ENCODE data around the gene TMOD4. TPM values are rescaled to one million over a fixed set of nuclear protein-coding genes. Genes with fewer than 3 reads are reported as not detected.

The TMOD4 gene
- total RNA-seq, 4 donors from 2014 or later = 1.5 to 1.6 TPM; not detected in 2

GRCh38 chr1:151171190-151171589, 4.6 kb downstream of the TMOD4 start:
- intact Hi-C loops (cut with DNase I) = no loop called here
- Histone ChIP-seq H3K36me3 (peaks cover 13 to 75% (median 52%) of the 10 kb centered on the region in 4 donors), H3K9me3 (no peaks in the 10 kb centered on the region), H3K27ac (replicated peaks in 1 of 4) (no peak overlapping the region), H3K27me3 (no peaks in the 10 kb centered on the region), H3K4me3 (no peak overlapping the region), H3K4me1 (peaks cover 19 to 35% (median 33%) of the 10 kb centered on the region in 4 donors)
- 86% methylated on average over 5 of the region's 5 CpGs for WGBS
- DNase-seq (ENCODE audit: extremely low spot score) = no peak
- TF ChIP-seq CTCF (IDR thresholded peaks at IDR 0.05) = no peak
- TF ChIP-seq EP300 (IDR thresholded peaks at IDR 0.05) = no peak
- TF ChIP-seq POLR2AphosphoS5 (IDR thresholded peaks at IDR 0.05) = no peak
- no peak for TF ChIP-seq POLR2A (IDR thresholded peaks at IDR 0.05; ENCODE audit: low read depth)

- Histone ChIP-seq H3K27me3 (no peaks in the 10 kb centered on the region), H3K4me3 (peak overlapping the region; percentile 65 to 88 (median 70)), H3K4me1 (peaks cover 19 to 41% (median 39%) of the 10 kb centered on the region in 4 donors), H3K36me3 (peaks cover 13 to 44% (median 29%) of the 10 kb centered on the region in 4 donors), H3K27ac (replicated peaks in 1 of 4) (peak overlapping the region in 2 of 4 donors; percentile 85 to 93), H3K9me3 (no peaks in the 10 kb centered on the region)
- intact Hi-C loops (cut with DNase I) = no loop called here
- DNase-seq (ENCODE audit: extremely low spot score) = no peak
- TF ChIP-seq POLR2AphosphoS5 (IDR thresholded peaks at IDR 0.05) (no peak), EP300 (IDR thresholded peaks at IDR 0.05) (no peak), POLR2A (IDR thresholded peaks at IDR 0.05; ENCODE audit: low read depth) (no peak), CTCF (IDR thresholded peaks at IDR 0.05) (no peak)
- WGBS = 78% methylated on average over 6 of the region's 6 CpGs
Measured at GRCh38 chr1:151167116-151167515, 8.7 kb downstream of the TMOD4 start.

GRCh38 chr1:151166505-151166956, 9.2 kb downstream of the TMOD4 start:
- intact Hi-C loops (cut with DNase I) = no loop called here
- no peak for TF ChIP-seq EP300 (IDR thresholded peaks at IDR 0.05)
- TF ChIP-seq POLR2A (IDR thresholded peaks at IDR 0.05; ENCODE audit: low read depth) = no peak
- 4% methylated on average over 15 of the region's 15 CpGs for WGBS
- peaks cover 16 to 50% (median 35%) of the 10 kb centered on the region in 4 donors for H3K36me3 ChIP-seq
- peak overlapping the region; percentile 65 to 88 (median 70) for H3K4me3 ChIP-seq
- peak overlapping the region; percentile 85 to 93 (median 88) for H3K27ac ChIP-seq (replicated peaks in 1 of 4)
- H3K27me3 ChIP-seq = no peaks in the 10 kb centered on the region
- no peaks in the 10 kb centered on the region for H3K9me3 ChIP-seq
- H3K4me1 ChIP-seq = peaks cover 19 to 41% (median 39%) of the 10 kb centered on the region in 4 donors
- DNase-seq (ENCODE audit: extremely low spot score) = no peak

GRCh38 chr1:151165738-151166504, 9.9 kb downstream of the TMOD4 start, which contains the start of the genes LYSMD1 and SCNM1:
LYSMD1 (minus strand) TSS chr1:151165902; CDS start chr1:151165258, 644 bp downstream.
SCNM1 (plus strand) TSS chr1:151166144; CDS start chr1:151166153, 9 bp downstream.
- intact Hi-C loops (cut with DNase I) = no loop called here
- H3K36me3 ChIP-seq = peaks cover 21 to 50% (median 39%) of the 10 kb centered on the region in 4 donors
- peak in 2 of 3 experiments; percentile 19 to 47 for TF ChIP-seq CTCF (IDR thresholded peaks at IDR 0.05)
- no peak for TF ChIP-seq POLR2A (IDR thresholded peaks at IDR 0.05; ENCODE audit: low read depth)
- no peak for TF ChIP-seq EP300 (IDR thresholded peaks at IDR 0.05)
- peak; percentile 92 to 99 for TF ChIP-seq POLR2AphosphoS5 (IDR thresholded peaks at IDR 0.05)

GRCh38 chr1:151165281-151165737, 10.5 kb downstream of the TMOD4 start:
- Histone ChIP-seq H3K9me3 (no peaks in the 10 kb centered on the region), H3K27me3 (no peaks in the 10 kb centered on the region), H3K4me1 (peaks cover 19 to 49% (median 46%) of the 10 kb centered on the region in 4 donors), H3K4me3 (peak overlapping the region; percentile 65 to 88 (median 70)), H3K27ac (replicated peaks in 1 of 4) (peak overlapping the region; percentile 85 to 93 (median 88)), H3K36me3 (peaks cover 26 to 50% (median 42%) of the 10 kb centered on the region in 4 donors)
- 12% methylated on average over 15 of the region's 15 CpGs for WGBS
- TF ChIP-seq POLR2AphosphoS5 (IDR thresholded peaks at IDR 0.05) (peak in 1 of 2 donors; percentile 8), POLR2A (IDR thresholded peaks at IDR 0.05; ENCODE audit: low read depth) (no peak), CTCF (IDR thresholded peaks at IDR 0.05) (peak in 1 of 3 experiments; percentile 1), EP300 (IDR thresholded peaks at IDR 0.05) (no peak)
- no peak for DNase-seq (ENCODE audit: extremely low spot score)
- intact Hi-C loops (cut with DNase I) = no loop called here

More at GRCh38 chr1:151165738-151166504, 9.9 kb downstream of the TMOD4 start, which contains the start of the genes LYSMD1 and SCNM1:
- Histone ChIP-seq H3K4me1 (peaks cover 19 to 43% (median 40%) of the 10 kb centered on the region in 4 donors), H3K4me3 (peak within 1 kb of the TSS; percentile 65 to 88 (median 70)), H3K9me3 (no peaks in the 10 kb centered on the region), H3K27me3 (no peaks in the 10 kb centered on the region), H3K27ac (replicated peaks in 1 of 4) (peak within 1 kb of the TSS; percentile 85 to 93 (median 88))
- DNase-seq (ENCODE audit: extremely low spot score) = peak; percentile 99
- WGBS = under 1% methylated on average over 38 of the region's 38 CpGs
